HCT116 (cell line): ENCODE results near the gene MAP7. TPM values are rescaled to one million over a fixed set of nuclear protein-coding genes. Genes with fewer than 3 reads are reported as not detected.

Experiments used
- ATAC-seq: fragments of 200-7000 bp; cut with Tn5 transposase; 2 replicates; pipeline ENCODE4 v1.9.1; 2020; ENCODE audit warnings: mild to moderate bottlenecking, moderate library complexity
- BruUV-seq: library from RNA; stranded (reverse); fragments of 400-500 nt; replicated peaks from 2 replicates; lab custom pipeline; 2021; lab: Mats Ljungman, UMichigan
- CTCF ChIA-PET: fragments of 300-600 bp; sonication (Branson Sonifier 250); formaldehyde crosslinking; loops from one replicate; lab custom pipeline; 2021; ENCODE audit warnings: antibody characterized with exemption; lab: Charles Lee
- POLR2A ChIA-PET: fragments of 300-600, 350-600 bp; sonication (Branson Sonifier 250); formaldehyde crosslinking; loops from one replicate; lab custom pipeline; 2021; ENCODE audit warnings: antibody characterized with exemption; lab: Charles Lee
- RAD21 ChIA-PET, 2 experiments: fragments of 300-600 bp; sonication (Branson Sonifier 250); formaldehyde crosslinking; loops; one replicate each; lab custom pipeline; 2023; ENCODE audit warnings: low total read pairs in 2 of 2; ENCODE audit not compliant: uncharacterized antibody in 2 of 2, unreplicated experiment in 2 of 2, low non-redundant PET in 1 of 2; lab: Charles Lee
- DNase-seq: peaks from one replicate; pipeline ENCODE4 v3.0.0-alpha.2; 2010; ENCODE audit warnings: low read depth, low spot score
- H2AFZ ChIP-seq: fragments of 200-600 bp; shearing (Covaris generic), sonication (generic); 2 replicates; pipeline ENCODE4 v1.6.1; 2017; ENCODE audit warnings: low read depth, mixed run types, mixed read lengths, antibody characterized with exemption, low read length; ENCODE audit not compliant: poor library complexity, severe bottlenecking
- H3K27ac ChIP-seq: 2 replicates; pipeline ENCODE4 v1.5.1; 2012; ENCODE audit warnings: low read depth, low read length
- H3K27me3 ChIP-seq: fragments of 200-600 bp; sonication (generic); 2 replicates; pipeline ENCODE4 v1.6.1; 2016; ENCODE audit warnings: mixed run types, low read length, mixed read lengths; ENCODE audit not compliant: insufficient read depth
- H3K36me3 ChIP-seq, 2 experiments: fragments of 200-500 bp in 1 of 2; fragments of 200-600 bp in 1 of 2; sonication (Bioruptor generic) in 1 of 2; sonication (generic) in 1 of 2; 2 replicates each; pipeline versions ENCODE4 v1.5.1 to v1.6.1; 2014 to 2016; ENCODE audit warnings: low read length in 2 of 2, inconsistent platforms in 1 of 2, mixed read lengths in 1 of 2, mixed run types in 1 of 2; ENCODE audit not compliant: insufficient read depth in 2 of 2, control insufficient read depth in 1 of 2
- H3K4me1 ChIP-seq, 2 experiments: fragments of 200-600 bp in 1 of 2; sonication (generic) in 1 of 2; 2 replicates each; pipeline versions ENCODE4 v1.5.1 to v1.6.1; 2012 to 2017; ENCODE audit warnings: low read length in 2 of 2, inconsistent platforms in 1 of 2, mild to moderate bottlenecking in 1 of 2, mixed read lengths in 1 of 2, mixed run types in 1 of 2, moderate library complexity in 1 of 2; ENCODE audit not compliant: insufficient read depth in 2 of 2, control insufficient read depth in 1 of 2
- H3K4me2 ChIP-seq: fragments of 200-600 bp; sonication (generic); 2 replicates; pipeline ENCODE4 v1.6.1; 2017; ENCODE audit warnings: mixed run types, low read length, mixed read lengths
- H3K4me3 ChIP-seq, 2 experiments: fragments of 200-600 bp in 1 of 2; sonication (generic) in 1 of 2; replicated peaks in 1 of 2; 2 replicates each; pipeline ENCODE4 v1.5.1; 2011 to 2016; ENCODE audit warnings: low read length in 2 of 2, control low read depth in 1 of 2, low read depth in 1 of 2, mild to moderate bottlenecking in 1 of 2, mixed read lengths in 1 of 2, mixed run types in 1 of 2
- H3K79me2 ChIP-seq: fragments of 200-600 bp; sonication (generic); 2 replicates; pipeline ENCODE4 v1.6.1; 2017; ENCODE audit warnings: mild to moderate bottlenecking, mixed run types, low read length, moderate library complexity, mixed read lengths; ENCODE audit not compliant: insufficient read depth
- H3K9ac ChIP-seq: fragments of 200-600 bp; sonication (generic); 2 replicates; pipeline ENCODE4 v1.6.1; 2016; ENCODE audit warnings: low read length, mixed read lengths
- H3K9me2 ChIP-seq: fragments of 200-600 bp; sonication (generic), shearing (Covaris generic); 2 replicates; pipeline ENCODE4 v1.6.1; 2017; ENCODE audit warnings: mixed run types, mild to moderate bottlenecking, moderate library complexity; ENCODE audit not compliant: insufficient read depth
- H3K9me3 ChIP-seq, 2 experiments: fragments of 200-500 bp in 1 of 2; fragments of 200-600 bp in 1 of 2; sonication (Bioruptor generic) in 1 of 2; sonication (generic) in 1 of 2; 2 replicates each; pipeline ENCODE4 v1.6.1; 2014 to 2017; ENCODE audit warnings: low read length in 2 of 2, mixed read lengths in 2 of 2, inconsistent platforms in 1 of 2, low read depth in 1 of 2, mild to moderate bottlenecking in 1 of 2, mixed run types in 1 of 2, moderate library complexity in 1 of 2; ENCODE audit not compliant: control insufficient read depth in 1 of 2, insufficient read depth in 1 of 2
- H4K20me1 ChIP-seq: fragments of 200-600 bp; sonication (generic), shearing (Covaris generic); 2 replicates; pipeline ENCODE4 v1.6.1; 2017; ENCODE audit warnings: mixed run types, mild to moderate bottlenecking, moderate library complexity; ENCODE audit not compliant: insufficient read depth
- CBX3 ChIP-seq: IDR thresholded peaks from 2 replicates; pipeline ENCODE4 v1.6.1; 2012; ENCODE audit warnings: low read depth
- CEBPB ChIP-seq: IDR thresholded peaks from 2 replicates; pipeline ENCODE4 v1.6.1; 2012; ENCODE audit warnings: low read depth
- EGR1 ChIP-seq: IDR thresholded peaks from 2 replicates; pipeline ENCODE4 v1.6.1; 2012; ENCODE audit warnings: low read depth
- EZH2 ChIP-seq: fragments of 200-600 bp; sonication (generic); IDR thresholded peaks from 2 replicates; pipeline ENCODE4 v1.6.1; 2017; ENCODE audit warnings: antibody characterized with exemption, mixed run types
- EZH2phosphoT487 ChIP-seq: fragments of 200-600 bp; IDR thresholded peaks from 2 replicates; pipeline ENCODE4 v1.6.1; 2018; ENCODE audit warnings: antibody characterized with exemption, borderline replicate concordance
- FOSL1 ChIP-seq: IDR thresholded peaks from 2 replicates; pipeline ENCODE4 v1.6.1; 2012; ENCODE audit warnings: low read depth
- JUND ChIP-seq: IDR thresholded peaks from 2 replicates; pipeline ENCODE4 v1.6.1; 2012
- POLR2A ChIP-seq: IDR thresholded peaks from 2 replicates; pipeline ENCODE4 v1.7.0; 2011; ENCODE audit warnings: borderline replicate concordance; ENCODE audit not compliant: insufficient read depth, insufficient read length; ENCODE audit errors: extremely low read depth
- SIN3A ChIP-seq: IDR thresholded peaks from 2 replicates; pipeline ENCODE4 v1.6.1; 2012; ENCODE audit warnings: low read depth
- SP1 ChIP-seq: IDR thresholded peaks from 2 replicates; pipeline ENCODE4 v1.6.1; 2012; ENCODE audit warnings: low read depth
- SRF ChIP-seq: IDR thresholded peaks from 2 replicates; pipeline ENCODE4 v1.6.1; 2012; ENCODE audit warnings: low read depth
- TCF7L2 ChIP-seq: IDR thresholded peaks from 2 replicates; pipeline ENCODE4 v1.7.0; 2011; ENCODE audit warnings: borderline replicate concordance, inconsistent platforms; ENCODE audit not compliant: insufficient read depth, insufficient read length; ENCODE audit errors: extremely low read depth
- YY1 ChIP-seq: IDR thresholded peaks from 2 replicates; pipeline ENCODE4 v1.6.1; 2011; ENCODE audit warnings: low read length, low read depth, moderate library complexity, mild to moderate bottlenecking; ENCODE audit not compliant: insufficient replicate concordance; ENCODE audit errors: extremely low read depth
- ZNF274 ChIP-seq: fragments of 200-500 bp; sonication (Bioruptor generic); IDR thresholded peaks from 2 replicates; pipeline ENCODE4 v1.6.1; 2014; ENCODE audit warnings: mild to moderate bottlenecking, low read depth, low read length, inconsistent platforms
- intact Hi-C: fragments of 100-400 bp; cut with micrococcal nuclease; formaldehyde crosslinking; loops from 2 replicates; pipeline ENCODE4 v1.10.0; 2022
- total RNA-seq: library from RNA; stranded (reverse); gene quantifications from one replicate; pipeline ENCODE4 v1.2.1, GENCODE V29; 2021; ENCODE audit not compliant: unreplicated experiment
- TF ChIP-seq, protein P1 (sequence below): IDR thresholded peaks from 2 replicates; pipeline ENCODE4 v1.6.1; 2012
- TF ChIP-seq, protein P2 (sequence below), 3 experiments: fragments of 200-600 bp in 1 of 3; sonication (generic) in 1 of 3; IDR thresholded peaks in 2 of 3; conservative IDR thresholded peaks in 1 of 3; 2 replicates each; pipeline ENCODE4 v1.5.1; 2012 to 2017; ENCODE audit warnings: low read depth in 2 of 3, low read length in 2 of 3, antibody characterized with exemption in 1 of 3, borderline replicate concordance in 1 of 3, control low read depth in 1 of 3, mild to moderate bottlenecking in 1 of 3, mixed read lengths in 1 of 3, mixed run types in 1 of 3, moderate library complexity in 1 of 3; ENCODE audit not compliant: insufficient read depth in 1 of 3
- TF ChIP-seq, protein P3 (sequence below): IDR thresholded peaks from 2 replicates; pipeline ENCODE4 v1.6.1; 2011; ENCODE audit warnings: mild to moderate bottlenecking, low read length, moderate library complexity; ENCODE audit not compliant: insufficient replicate concordance; ENCODE audit errors: extremely low read depth
- TF ChIP-seq, protein P4 (sequence below): IDR thresholded peaks from 2 replicates; pipeline ENCODE4 v1.6.1; 2012
- TF ChIP-seq, protein P5 (sequence below): IDR thresholded peaks from 2 replicates; pipeline ENCODE4 v1.6.1; 2012; ENCODE audit warnings: low read depth

MAP7 gene
- total RNA-seq, 1 experiment from 2014 or later = 35.5 TPM

DNA sequence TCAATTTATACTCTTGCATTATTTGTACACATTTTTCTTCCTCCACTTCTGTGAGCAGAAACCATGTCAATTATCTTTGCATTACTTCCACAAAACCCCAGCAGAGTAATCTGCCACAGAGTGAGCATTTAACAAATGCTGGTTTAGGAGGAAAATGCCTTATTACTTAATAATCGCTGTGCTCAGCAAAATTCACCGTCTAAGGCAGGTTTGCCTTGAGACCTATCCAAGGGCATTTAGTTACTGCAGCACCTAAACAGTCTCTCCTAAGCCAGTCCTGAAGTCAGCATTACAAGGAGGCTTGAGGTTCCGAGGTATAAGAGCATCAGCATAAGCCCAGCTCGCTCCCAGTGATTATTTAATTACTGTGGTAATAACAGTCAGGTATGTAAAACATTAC is 28.3 kb downstream of the MAP7 start:
- ChIA-PET RAD21 (no interaction called here), CTCF (no interaction called here), POLR2A (no interaction called here)
- BruUV-seq = no TSS peak
- no peak overlapping the region for H3K4me3 ChIP-seq
- H3K9ac ChIP-seq = no peak overlapping the region
- no peaks in the 10 kb centered on the region for H3K9me2 ChIP-seq
- intact Hi-C loops = no loop called here
- no peaks in the 10 kb centered on the region for H3K27me3 ChIP-seq
- peaks cover 32% of the 10 kb centered on the region; the same call in 1 of the 2 replicates for H3K79me2 ChIP-seq
- no peaks in the 10 kb centered on the region for H3K36me3 ChIP-seq
- no peaks in the 10 kb centered on the region for H3K4me1 ChIP-seq
- ATAC-seq = no peak
- TF ChIP-seq SIN3A (no peak), YY1 (no peak), SP1 (no peak), POLR2A (no peak), EZH2 (no peak), ZNF274 (no peak), EGR1 (no peak), CBX3 (no peak), JUND (no peak), SRF (no peak), TCF7L2 (no peak), CEBPB (no peak), EZH2phosphoT487 (no peak), FOSL1 (no peak)
- TF ChIP-seq, protein P1, sequence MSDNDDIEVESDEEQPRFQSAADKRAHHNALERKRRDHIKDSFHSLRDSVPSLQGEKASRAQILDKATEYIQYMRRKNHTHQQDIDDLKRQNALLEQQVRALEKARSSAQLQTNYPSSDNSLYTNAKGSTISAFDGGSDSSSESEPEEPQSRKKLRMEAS = no peak
- TF ChIP-seq, protein P2, sequence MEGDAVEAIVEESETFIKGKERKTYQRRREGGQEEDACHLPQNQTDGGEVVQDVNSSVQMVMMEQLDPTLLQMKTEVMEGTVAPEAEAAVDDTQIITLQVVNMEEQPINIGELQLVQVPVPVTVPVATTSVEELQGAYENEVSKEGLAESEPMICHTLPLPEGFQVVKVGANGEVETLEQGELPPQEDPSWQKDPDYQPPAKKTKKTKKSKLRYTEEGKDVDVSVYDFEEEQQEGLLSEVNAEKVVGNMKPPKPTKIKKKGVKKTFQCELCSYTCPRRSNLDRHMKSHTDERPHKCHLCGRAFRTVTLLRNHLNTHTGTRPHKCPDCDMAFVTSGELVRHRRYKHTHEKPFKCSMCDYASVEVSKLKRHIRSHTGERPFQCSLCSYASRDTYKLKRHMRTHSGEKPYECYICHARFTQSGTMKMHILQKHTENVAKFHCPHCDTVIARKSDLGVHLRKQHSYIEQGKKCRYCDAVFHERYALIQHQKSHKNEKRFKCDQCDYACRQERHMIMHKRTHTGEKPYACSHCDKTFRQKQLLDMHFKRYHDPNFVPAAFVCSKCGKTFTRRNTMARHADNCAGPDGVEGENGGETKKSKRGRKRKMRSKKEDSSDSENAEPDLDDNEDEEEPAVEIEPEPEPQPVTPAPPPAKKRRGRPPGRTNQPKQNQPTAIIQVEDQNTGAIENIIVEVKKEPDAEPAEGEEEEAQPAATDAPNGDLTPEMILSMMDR (IDR thresholded peaks at IDR 0.05 in 2 of 3, conservative IDR thresholded peaks at IDR 0.05 in 1 of 3; ENCODE audit: borderline replicate concordance in 1 of 3, insufficient read depth in 1 of 3, low read depth in 2 of 3, low read length in 2 of 3) = no peak
- TF ChIP-seq, protein P3, sequence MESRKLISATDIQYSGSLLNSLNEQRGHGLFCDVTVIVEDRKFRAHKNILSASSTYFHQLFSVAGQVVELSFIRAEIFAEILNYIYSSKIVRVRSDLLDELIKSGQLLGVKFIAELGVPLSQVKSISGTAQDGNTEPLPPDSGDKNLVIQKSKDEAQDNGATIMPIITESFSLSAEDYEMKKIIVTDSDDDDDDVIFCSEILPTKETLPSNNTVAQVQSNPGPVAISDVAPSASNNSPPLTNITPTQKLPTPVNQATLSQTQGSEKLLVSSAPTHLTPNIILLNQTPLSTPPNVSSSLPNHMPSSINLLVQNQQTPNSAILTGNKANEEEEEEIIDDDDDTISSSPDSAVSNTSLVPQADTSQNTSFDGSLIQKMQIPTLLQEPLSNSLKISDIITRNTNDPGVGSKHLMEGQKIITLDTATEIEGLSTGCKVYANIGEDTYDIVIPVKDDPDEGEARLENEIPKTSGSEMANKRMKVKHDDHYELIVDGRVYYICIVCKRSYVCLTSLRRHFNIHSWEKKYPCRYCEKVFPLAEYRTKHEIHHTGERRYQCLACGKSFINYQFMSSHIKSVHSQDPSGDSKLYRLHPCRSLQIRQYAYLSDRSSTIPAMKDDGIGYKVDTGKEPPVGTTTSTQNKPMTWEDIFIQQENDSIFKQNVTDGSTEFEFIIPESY = no peak
- TF ChIP-seq, protein P4, sequence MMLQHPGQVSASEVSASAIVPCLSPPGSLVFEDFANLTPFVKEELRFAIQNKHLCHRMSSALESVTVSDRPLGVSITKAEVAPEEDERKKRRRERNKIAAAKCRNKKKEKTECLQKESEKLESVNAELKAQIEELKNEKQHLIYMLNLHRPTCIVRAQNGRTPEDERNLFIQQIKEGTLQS = no peak
- TF ChIP-seq, protein P5, sequence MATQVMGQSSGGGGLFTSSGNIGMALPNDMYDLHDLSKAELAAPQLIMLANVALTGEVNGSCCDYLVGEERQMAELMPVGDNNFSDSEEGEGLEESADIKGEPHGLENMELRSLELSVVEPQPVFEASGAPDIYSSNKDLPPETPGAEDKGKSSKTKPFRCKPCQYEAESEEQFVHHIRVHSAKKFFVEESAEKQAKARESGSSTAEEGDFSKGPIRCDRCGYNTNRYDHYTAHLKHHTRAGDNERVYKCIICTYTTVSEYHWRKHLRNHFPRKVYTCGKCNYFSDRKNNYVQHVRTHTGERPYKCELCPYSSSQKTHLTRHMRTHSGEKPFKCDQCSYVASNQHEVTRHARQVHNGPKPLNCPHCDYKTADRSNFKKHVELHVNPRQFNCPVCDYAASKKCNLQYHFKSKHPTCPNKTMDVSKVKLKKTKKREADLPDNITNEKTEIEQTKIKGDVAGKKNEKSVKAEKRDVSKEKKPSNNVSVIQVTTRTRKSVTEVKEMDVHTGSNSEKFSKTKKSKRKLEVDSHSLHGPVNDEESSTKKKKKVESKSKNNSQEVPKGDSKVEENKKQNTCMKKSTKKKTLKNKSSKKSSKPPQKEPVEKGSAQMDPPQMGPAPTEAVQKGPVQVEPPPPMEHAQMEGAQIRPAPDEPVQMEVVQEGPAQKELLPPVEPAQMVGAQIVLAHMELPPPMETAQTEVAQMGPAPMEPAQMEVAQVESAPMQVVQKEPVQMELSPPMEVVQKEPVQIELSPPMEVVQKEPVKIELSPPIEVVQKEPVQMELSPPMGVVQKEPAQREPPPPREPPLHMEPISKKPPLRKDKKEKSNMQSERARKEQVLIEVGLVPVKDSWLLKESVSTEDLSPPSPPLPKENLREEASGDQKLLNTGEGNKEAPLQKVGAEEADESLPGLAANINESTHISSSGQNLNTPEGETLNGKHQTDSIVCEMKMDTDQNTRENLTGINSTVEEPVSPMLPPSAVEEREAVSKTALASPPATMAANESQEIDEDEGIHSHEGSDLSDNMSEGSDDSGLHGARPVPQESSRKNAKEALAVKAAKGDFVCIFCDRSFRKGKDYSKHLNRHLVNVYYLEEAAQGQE = no peak
- TF ChIP-seq, all 23 proteins: peak for 0
- no peak overlapping the region for H2AFZ ChIP-seq
- no peak overlapping the region for H3K27ac ChIP-seq
- H3K4me2 ChIP-seq = no peak overlapping the region
- no peaks in the 10 kb centered on the region for H3K9me3 ChIP-seq
- DNase-seq = no peak
- no peaks in the 10 kb centered on the region for H4K20me1 ChIP-seq
